Endothelial cell of umbilical vein (primary cell): ENCODE measurements around the gene MTG2. TPM values are rescaled to one million over a fixed set of nuclear protein-coding genes. Genes with fewer than 3 reads are reported as not detected.

Experiments
- BruUV-seq: library from RNA; stranded (reverse); fragments of 400-500 nt; replicated peaks from 2 replicates; lab custom pipeline; 2021; lab: Mats Ljungman, UMichigan
- CTCF ChIA-PET: fragments of 300-600, 350-600 bp; sonication (Branson Sonifier 250); formaldehyde crosslinking; loops from one replicate; lab custom pipeline; 2021; ENCODE audit warnings: antibody characterized with exemption, inconsistent platforms; lab: Charles Lee
- POLR2A ChIA-PET: fragments of 300-600, 350-600 bp; sonication (Branson Sonifier 250); formaldehyde crosslinking; loops from one replicate; lab custom pipeline; 2021; ENCODE audit warnings: antibody characterized with exemption, inconsistent platforms; lab: Charles Lee
- DNase-seq: peaks from one replicate; pipeline ENCODE4 v3.0.0-alpha.2; 2011; ENCODE audit warnings: low read depth, low spot score
- FAIRE-seq: peaks from 2 replicates; lab custom pipeline; 2011; peaks lifted over from hg19 to GRCh38; lab: Jason Lieb, UNC
- H2AFZ ChIP-seq: 2 replicates; pipeline ENCODE4 v1.6.0; 2012; ENCODE audit warnings: low read depth, low read length, control low read depth, inconsistent platforms
- H3K27ac ChIP-seq: 2 replicates; pipeline ENCODE4 v1.5.1; 2011; ENCODE audit warnings: low read depth, mild to moderate bottlenecking, control low read depth, low read length, moderate library complexity; ENCODE audit not compliant: insufficient read depth
- H3K27me3 ChIP-seq, 2 experiments: 2 replicates each; pipeline versions ENCODE4 v1.6.0 to v1.6.1; 2011; ENCODE audit warnings: low read length in 2 of 2, mixed read lengths in 1 of 2; ENCODE audit not compliant: control insufficient read depth in 2 of 2, insufficient read depth in 2 of 2
- H3K36me3 ChIP-seq, 2 experiments: 2 replicates in 1 of 2; 3 replicates in 1 of 2; pipeline ENCODE4 v1.5.1; 2011; ENCODE audit warnings: low read length in 2 of 2, mild to moderate bottlenecking in 1 of 2, moderate library complexity in 1 of 2; ENCODE audit not compliant: control insufficient read depth in 2 of 2, insufficient read depth in 2 of 2; ENCODE audit errors: extremely low read depth in 1 of 2
- H3K4me1 ChIP-seq: 3 replicates; pipeline ENCODE4 v1.5.1; 2011; ENCODE audit warnings: mild to moderate bottlenecking, low read length; ENCODE audit not compliant: control insufficient read depth, insufficient read depth; ENCODE audit errors: extremely low read depth
- H3K4me2 ChIP-seq: 2 replicates; pipeline ENCODE4 v1.6.1; 2011; ENCODE audit warnings: low read length, control low read depth, mixed read lengths; ENCODE audit not compliant: insufficient read depth
- H3K4me3 ChIP-seq, 3 experiments: fragments of 200-600 bp in 1 of 3; sonication (generic), shearing (Covaris generic) in 1 of 3; replicated peaks in 1 of 3; 2 replicates each; pipeline ENCODE4 v1.5.1; 2011 to 2016; ENCODE audit warnings: control low read depth in 3 of 3, low read length in 3 of 3, mild to moderate bottlenecking in 2 of 3, inconsistent platforms in 1 of 3, low read depth in 1 of 3, moderate library complexity in 1 of 3; ENCODE audit not compliant: insufficient read depth in 1 of 3
- H3K79me2 ChIP-seq: 2 replicates; pipeline ENCODE4 v1.6.0; 2012; ENCODE audit warnings: low read length, inconsistent platforms; ENCODE audit not compliant: control insufficient read depth, insufficient read depth
- H3K9ac ChIP-seq: replicated peaks from 2 replicates; pipeline ENCODE3; 2011; ENCODE audit warnings: low read length, control low read depth; ENCODE audit not compliant: insufficient read depth; ENCODE audit errors: extremely low read depth
- H3K9me1 ChIP-seq: replicated peaks from 3 replicates; pipeline ENCODE4 v1.6.0; 2011; ENCODE audit warnings: mild to moderate bottlenecking, low read length; ENCODE audit not compliant: control insufficient read depth, insufficient read depth; ENCODE audit errors: extremely low read depth
- H3K9me3 ChIP-seq: replicated peaks from 2 replicates; pipeline ENCODE4 v1.5.1; 2012; ENCODE audit warnings: low read length, inconsistent platforms; ENCODE audit not compliant: control insufficient read depth, insufficient read depth
- H4K20me1 ChIP-seq: replicated peaks from 2 replicates; pipeline ENCODE3; 2011; ENCODE audit warnings: mild to moderate bottlenecking, low read length; ENCODE audit not compliant: control insufficient read depth, insufficient read depth; ENCODE audit errors: extremely low read depth
- EZH2 ChIP-seq: IDR thresholded peaks from 2 replicates; pipeline ENCODE4 v1.6.1; 2012; ENCODE audit warnings: borderline replicate concordance, low read depth, mild to moderate bottlenecking, moderate library complexity, low read length, inconsistent platforms; ENCODE audit not compliant: severe bottlenecking
- GATA2 ChIP-seq: IDR thresholded peaks from 2 replicates; pipeline ENCODE4 v1.7.0; 2011; ENCODE audit warnings: low read depth, mild to moderate bottlenecking, moderate library complexity, mixed read lengths, low read length; ENCODE audit not compliant: insufficient read length, insufficient read depth
- JUN ChIP-seq: IDR thresholded peaks from 2 replicates; pipeline ENCODE4 v1.6.1; 2011; ENCODE audit warnings: borderline replicate concordance, low read depth; ENCODE audit not compliant: insufficient read length, insufficient read depth
- MYC ChIP-seq: IDR thresholded peaks from one replicate; pipeline ENCODE4 v1.6.1; 2011; ENCODE audit warnings: mild to moderate bottlenecking, low read depth, low read length
- POLR2A ChIP-seq: IDR thresholded peaks from 2 replicates; pipeline ENCODE4 v1.6.1; 2012; ENCODE audit warnings: low read depth, mild to moderate bottlenecking, control low read depth, low read length
- POLR2AphosphoS5 ChIP-seq: IDR thresholded peaks from 2 replicates; pipeline ENCODE4 v1.6.1; 2012; ENCODE audit warnings: low read depth, mild to moderate bottlenecking, control low read depth, low read length, moderate library complexity; ENCODE audit not compliant: insufficient read depth
- dilution Hi-C: fragments of 300-500 bp; cut with MboI; formaldehyde crosslinking; loops from one replicate; pipeline ENCODE4 v1.15.0; 2019; ENCODE audit warnings: low sequenced_read_pairs; ENCODE audit not compliant: extremely low pct_ligation_motif_present
- intact Hi-C: fragments of 100-400 bp; cut with micrococcal nuclease; formaldehyde crosslinking; loops from one replicate; pipeline ENCODE4 v1.10.0; 2022
- polyA plus RNA-seq, 4 experiments: library from polyadenylated mRNA; depleted of rRNA in 3 of 4; stranded (reverse) in 3 of 4; unstranded in 1 of 4; fragments of >200 nt; gene quantifications; 2 replicates each; pipeline versions ENCODE4 v1.2.1 to v1.2.3, GENCODE V29; 2011 to 2012; ENCODE audit warnings: missing spikeins in 1 of 4
- total RNA-seq: library from RNA; stranded (reverse); gene quantifications from 2 replicates; pipeline ENCODE4 v1.2.3, GENCODE V29; 2021
- TF ChIP-seq, protein P1 (sequence below): IDR thresholded peaks from 2 replicates; pipeline ENCODE4 v1.6.1; 2011; ENCODE audit not compliant: insufficient read depth, insufficient read length
- TF ChIP-seq, protein P2 (sequence below), 2 donors: IDR thresholded peaks; 1 replicate in 1 of 2; 2 replicates in 1 of 2; pipeline ENCODE4 v1.5.1; 2011; ENCODE audit warnings: low read length in 2 of 2, mild to moderate bottlenecking in 2 of 2, moderate library complexity in 2 of 2, control low read depth in 1 of 2, inconsistent platforms in 1 of 2, low read depth in 1 of 2; ENCODE audit not compliant: insufficient read depth in 1 of 2; ENCODE audit errors: extremely low read depth in 1 of 2

MTG2 gene
- total and polyA plus RNA-seq, 2 donors (not counting 3 experiments of a cell fraction or from before 2014, with no cell fraction given), result 19.9 to 31.6 TPM

DNA sequence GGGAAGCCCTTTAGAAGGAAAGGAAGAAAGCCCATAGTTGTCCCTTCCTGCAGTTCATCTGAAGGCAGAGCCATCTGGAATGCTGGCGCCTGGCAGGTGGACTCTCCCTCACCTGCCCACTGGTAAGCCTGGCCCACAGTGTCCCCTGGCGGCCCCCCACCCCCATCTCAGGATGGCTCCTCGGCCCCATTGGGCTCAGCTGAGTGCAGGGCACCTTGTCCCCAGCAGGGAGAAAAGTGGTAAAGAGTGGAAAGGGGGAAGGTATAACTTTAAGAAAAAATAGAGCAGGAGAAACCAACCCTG is 26.6 kb upstream of the MTG2 start:
- POLR2A ChIA-PET, result no interaction called here
- TF ChIP-seq, protein P1, sequence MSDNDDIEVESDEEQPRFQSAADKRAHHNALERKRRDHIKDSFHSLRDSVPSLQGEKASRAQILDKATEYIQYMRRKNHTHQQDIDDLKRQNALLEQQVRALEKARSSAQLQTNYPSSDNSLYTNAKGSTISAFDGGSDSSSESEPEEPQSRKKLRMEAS, result no peak
- no peak for TF ChIP-seq POLR2AphosphoS5
- TF ChIP-seq MYC, result no peak
- DNase-seq (no peak), FAIRE-seq (no peak)
- H3K9ac ChIP-seq, result no peak overlapping the region
- no peak overlapping the region for H3K4me3 ChIP-seq
- H3K36me3 ChIP-seq, result peaks cover 4 to 18% of the 10 kb centered on the region in 2 experiments
- H3K9me1 ChIP-seq, result no peaks in the 10 kb centered on the region
- CTCF ChIA-PET, result interaction anchor here (0.7 to 1.2 kb wide), 5 partner anchors 11 to 145 kb away, joined by 3 to 21 read pairs (median 6); no protein-coding TSS in a partner anchor
- dilution Hi-C loops, result no loop called here
- H2AFZ ChIP-seq, result no peak overlapping the region
- no TSS peak for BruUV-seq
- no peaks in the 10 kb centered on the region for H3K27me3 ChIP-seq
- no peaks in the 10 kb centered on the region for H3K4me1 ChIP-seq
- peaks cover 2% of the 10 kb centered on the region for H4K20me1 ChIP-seq
- no peaks in the 10 kb centered on the region for H3K9me3 ChIP-seq
- H3K27ac ChIP-seq, result no peak overlapping the region
- peaks cover 65% of the 10 kb centered on the region for H3K79me2 ChIP-seq
- H3K4me2 ChIP-seq, result no peak overlapping the region
- intact Hi-C loops, result no loop called here

DNA sequence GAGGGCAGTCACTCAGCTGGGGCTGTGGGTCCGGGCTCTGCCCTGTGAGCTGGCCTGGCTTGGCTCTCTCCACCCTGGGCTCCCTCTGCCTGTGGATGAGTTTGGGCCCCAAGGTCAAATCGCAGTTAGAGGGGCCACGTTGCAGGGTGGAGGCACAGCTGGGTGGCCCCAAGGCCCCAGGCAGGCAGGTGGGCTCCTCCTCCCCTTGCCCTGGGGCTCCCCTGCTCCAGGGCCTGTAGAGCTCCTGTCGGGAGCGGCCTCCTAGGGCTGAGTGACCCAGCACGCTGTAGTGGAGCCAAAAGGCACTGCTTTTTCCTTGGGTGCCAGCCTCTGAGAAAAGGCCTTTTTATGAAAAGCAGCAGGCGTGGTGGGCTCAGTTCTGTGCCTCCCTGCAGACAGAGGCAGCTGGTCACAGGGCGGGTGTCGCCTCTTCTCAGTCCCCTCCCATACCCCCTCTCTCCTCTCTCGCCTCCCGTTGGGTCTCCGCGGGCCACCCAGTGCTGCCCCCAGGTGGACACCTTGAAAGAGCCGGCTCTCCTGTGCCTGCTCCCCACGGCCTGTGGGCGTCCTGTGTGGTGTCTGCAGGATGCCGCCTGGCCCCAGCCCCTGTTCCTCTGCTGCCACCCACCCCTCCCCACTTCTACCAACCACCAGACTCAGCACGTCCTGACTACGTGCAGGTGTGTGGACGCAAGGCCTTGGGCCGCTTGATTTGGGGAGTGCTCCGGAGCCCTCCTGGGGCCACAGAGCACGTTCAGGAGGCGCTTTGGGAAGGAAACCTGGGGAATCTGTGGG is 26.0 kb upstream of the MTG2 start:
- no TSS peak for BruUV-seq
- Histone ChIP-seq H3K27ac (no peak overlapping the region), H2AFZ (no peak overlapping the region), H3K79me2 (peaks cover 60% of the 10 kb centered on the region), H3K4me3 (no peak overlapping the region), H3K9ac (no peak overlapping the region), H3K27me3 (no peaks in the 10 kb centered on the region), H3K9me3 (no peaks in the 10 kb centered on the region), H3K4me1 (no peaks in the 10 kb centered on the region), H3K4me2 (no peak overlapping the region), H3K36me3 (peaks cover 6 to 22% of the 10 kb centered on the region in 2 experiments), H3K9me1 (no peaks in the 10 kb centered on the region), H4K20me1 (peaks cover 2% of the 10 kb centered on the region)
- DNase-seq (peak; percentile 48), FAIRE-seq (peak; percentile 72)
- dilution Hi-C loops (no loop called here), intact Hi-C loops (loop anchor here (1.0 kb wide), 2 partner anchors 130 to 145 kb away; no protein-coding TSS in a partner anchor)
- TF ChIP-seq GATA2 (no peak), EZH2 (no peak), JUN (no peak), POLR2AphosphoS5 (no peak), MYC (no peak), POLR2A (no peak)
- TF ChIP-seq, protein P2, sequence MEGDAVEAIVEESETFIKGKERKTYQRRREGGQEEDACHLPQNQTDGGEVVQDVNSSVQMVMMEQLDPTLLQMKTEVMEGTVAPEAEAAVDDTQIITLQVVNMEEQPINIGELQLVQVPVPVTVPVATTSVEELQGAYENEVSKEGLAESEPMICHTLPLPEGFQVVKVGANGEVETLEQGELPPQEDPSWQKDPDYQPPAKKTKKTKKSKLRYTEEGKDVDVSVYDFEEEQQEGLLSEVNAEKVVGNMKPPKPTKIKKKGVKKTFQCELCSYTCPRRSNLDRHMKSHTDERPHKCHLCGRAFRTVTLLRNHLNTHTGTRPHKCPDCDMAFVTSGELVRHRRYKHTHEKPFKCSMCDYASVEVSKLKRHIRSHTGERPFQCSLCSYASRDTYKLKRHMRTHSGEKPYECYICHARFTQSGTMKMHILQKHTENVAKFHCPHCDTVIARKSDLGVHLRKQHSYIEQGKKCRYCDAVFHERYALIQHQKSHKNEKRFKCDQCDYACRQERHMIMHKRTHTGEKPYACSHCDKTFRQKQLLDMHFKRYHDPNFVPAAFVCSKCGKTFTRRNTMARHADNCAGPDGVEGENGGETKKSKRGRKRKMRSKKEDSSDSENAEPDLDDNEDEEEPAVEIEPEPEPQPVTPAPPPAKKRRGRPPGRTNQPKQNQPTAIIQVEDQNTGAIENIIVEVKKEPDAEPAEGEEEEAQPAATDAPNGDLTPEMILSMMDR (IDR thresholded peaks at IDR 0.05; ENCODE audit: extremely low read depth in 1 of 2, insufficient read depth in 1 of 2, low read depth in 1 of 2, low read length in 2 of 2), result peak; percentile 69 to 92
- TF ChIP-seq, protein P1, result no peak
- ChIA-PET CTCF (interaction anchor here (0.7 to 1.2 kb wide), 5 partner anchors 10 to 145 kb away, joined by 3 to 21 read pairs (median 6); no protein-coding TSS in a partner anchor), POLR2A (no interaction called here)
